ENCODE results near the gene LRRC47. TPM values are rescaled to one million over a fixed set of nuclear protein-coding genes. Genes with fewer than 3 reads are reported as not detected.
"Not testable (repeated sequence)": the region's sequence is repeated elsewhere in the genome, so short reads cannot be mapped to it uniquely, and the experiment has no call there.

Gene LRRC47
- total RNA-seq, 1 experiment from 2014 or later = 65.1 TPM

GRCh38 chr1:3749512-3749911 lies 46.8 kb downstream of the LRRC47 start:
- Histone ChIP-seq H3T11ph (ENCODE audit: low read length) (no peak overlapping the region), H4K5ac (ENCODE audit: insufficient read length, low read depth, low read length) (no peak overlapping the region), H4K91ac (ENCODE audit: insufficient read length, low read depth, low read length) (no peak overlapping the region), H2BK120ac (ENCODE audit: low read depth, low read length, poor library complexity, severe bottlenecking) (no peak overlapping the region), H2BK5ac (ENCODE audit: insufficient read length, low read length) (no peak overlapping the region), H2AK5ac (ENCODE audit: insufficient read length, low read length) (no peak overlapping the region), H2BK15ac (ENCODE audit: low read depth, low read length) (no peak overlapping the region), H2BK12ac (ENCODE audit: insufficient read length, low read depth, low read length) (no peak overlapping the region), H3K56ac (ENCODE audit: insufficient read length, low read depth, low read length) (no peak overlapping the region), H2AFZ (ENCODE audit: low read length) (no peak overlapping the region), H3K9ac (ENCODE audit: extremely low read depth, insufficient read length, low read length) (no peak overlapping the region), H3K4me2 (ENCODE audit: insufficient read depth, insufficient read length, low read length) (no peak overlapping the region), H4K20me1 (ENCODE audit: control insufficient read depth, insufficient read depth, insufficient read length) (peaks cover 3% of the 10 kb centered on the region), H3K79me2 (ENCODE audit: insufficient read depth, low read length) (peaks cover 2% of the 10 kb centered on the region; the same call in 1 of the 2 replicates), H3K23me2 (ENCODE audit: insufficient read length, low read depth, low read length, poor library complexity, severe bottlenecking) (peaks cover 11% of the 10 kb centered on the region), H4K8ac (replicated peaks; ENCODE audit: insufficient read length, low read depth, low read length) (no peak overlapping the region), H3K18ac (ENCODE audit: insufficient read length, low read depth, low read length) (no peak overlapping the region), H3K9me3 (ENCODE audit: control insufficient read depth, low read depth, low read length) (no peaks in the 10 kb centered on the region), H2BK20ac (ENCODE audit: low read depth, low read length, poor library complexity, severe bottlenecking) (no peak overlapping the region), H3K79me1 (ENCODE audit: insufficient read depth, low read depth, low read length, poor library complexity, severe bottlenecking) (no peaks in the 10 kb centered on the region), H3K27ac (ENCODE audit: insufficient read length, low read depth, low read length) (no peak overlapping the region), H3K27me3 (ENCODE audit: insufficient read depth, low read length) (no peaks in the 10 kb centered on the region; the same call in 1 of the 2 replicates), H3K14ac (ENCODE audit: insufficient read depth, low read length) (no peak overlapping the region), H3K23ac (ENCODE audit: insufficient read length, low read depth, low read length) (no peak overlapping the region), H3K4me1 (ENCODE audit: insufficient read depth, low read length) (peaks cover 5% of the 10 kb centered on the region; the same call in 1 of the 2 replicates), H3K4ac (ENCODE audit: low read depth, low read length) (no peak overlapping the region)
- Mint-ChIP-seq H3K36me3 (ENCODE audit: insufficient read depth in 1 of 3, low read depth in 3 of 3) (peaks cover 9 to 12% (median 10%) of the 10 kb centered on the region in 3 experiments; a peak in 6 of 7 replicates), H3K27ac (no peak overlapping the region), H3K27me3 (ENCODE audit: low read depth) (peaks cover 25% of the 10 kb centered on the region), H3K4me1 (peaks cover 18% of the 10 kb centered on the region in 2 experiments), H3K4me3 (no peak overlapping the region), H3K9me3 (no peaks in the 10 kb centered on the region)
- no CpG with 5 or more reads among the region's 5 CpGs for WGBS (ENCODE audit: extremely low coverage, insufficient read length, low lambda C conversion rate)
- no peak for TF ChIP-seq CTCF (conservative IDR thresholded peaks at IDR 0.05)
- no peak for DNase-seq

GRCh38 chr1:3748316-3748900 lies 47.9 kb downstream of the LRRC47 start:
- H3K79me1 ChIP-seq (ENCODE audit: insufficient read depth, low read depth, low read length, poor library complexity, severe bottlenecking); H2AFZ ChIP-seq (ENCODE audit: low read length); H3K4ac ChIP-seq (ENCODE audit: low read depth, low read length); H4K5ac ChIP-seq (ENCODE audit: insufficient read length, low read depth, low read length); H3K14ac ChIP-seq (ENCODE audit: insufficient read depth, low read length); H2BK12ac ChIP-seq (ENCODE audit: insufficient read length, low read depth, low read length); H4K8ac ChIP-seq (replicated peaks; ENCODE audit: insufficient read length, low read depth, low read length); DNase-seq; H4K20me1 ChIP-seq (ENCODE audit: control insufficient read depth, insufficient read depth, insufficient read length); H3K56ac ChIP-seq (ENCODE audit: insufficient read length, low read depth, low read length); H3K9ac ChIP-seq (ENCODE audit: extremely low read depth, insufficient read length, low read length); H3T11ph ChIP-seq (ENCODE audit: low read length); H2BK5ac ChIP-seq (ENCODE audit: insufficient read length, low read length); H3K27me3 ChIP-seq (ENCODE audit: insufficient read depth, low read length); H3K9me3 ChIP-seq (ENCODE audit: control insufficient read depth, low read depth, low read length); H3K79me2 ChIP-seq (ENCODE audit: insufficient read depth, low read length); H3K27ac ChIP-seq (ENCODE audit: insufficient read length, low read depth, low read length); H2BK120ac ChIP-seq (ENCODE audit: low read depth, low read length, poor library complexity, severe bottlenecking); H3K18ac ChIP-seq (ENCODE audit: insufficient read length, low read depth, low read length); H3K23ac ChIP-seq (ENCODE audit: insufficient read length, low read depth, low read length); H3K4me2 ChIP-seq (ENCODE audit: insufficient read depth, insufficient read length, low read length); H4K91ac ChIP-seq (ENCODE audit: insufficient read length, low read depth, low read length); H3K4me1 ChIP-seq (ENCODE audit: insufficient read depth, low read length); H3K9me3 Mint-ChIP-seq; H2BK20ac ChIP-seq (ENCODE audit: low read depth, low read length, poor library complexity, severe bottlenecking); H2BK15ac ChIP-seq (ENCODE audit: low read depth, low read length); H2AK5ac ChIP-seq (ENCODE audit: insufficient read length, low read length): not testable (repeated sequence)
- peak overlapping the region in 1 of 3 experiments; percentile 46; a peak in 1 of 7 replicates for H3K27ac Mint-ChIP-seq
- H3K23me2 ChIP-seq (ENCODE audit: insufficient read length, low read depth, low read length, poor library complexity, severe bottlenecking) = peaks cover 11% of the 10 kb centered on the region
- peaks cover 18 to 19% of the 10 kb centered on the region in 2 experiments for H3K4me1 Mint-ChIP-seq
- H3K4me3 Mint-ChIP-seq = 0 out of 5 replicates have a peak overlapping the region, but pooled peaks of 1 of the 2 experiments have one; percentile 95
- H3K36me3 Mint-ChIP-seq (ENCODE audit: insufficient read depth in 1 of 3, low read depth in 3 of 3) = peaks cover 11 to 14% (median 12%) of the 10 kb centered on the region in 3 experiments; a peak in 6 of 7 replicates
- no CpG with 5 or more reads among the region's 15 CpGs for WGBS (ENCODE audit: extremely low coverage, insufficient read length, low lambda C conversion rate)
- H3K27me3 Mint-ChIP-seq (ENCODE audit: low read depth) = peaks cover 25% of the 10 kb centered on the region
